Fibroblast of skin of left quadriceps (primary cell): ENCODE measurements around the gene CSPG4.
A peak's percentile ranks its signal among the peaks of the same experiment; 100 is the strongest.
"Not testable (repeated sequence)": the region's sequence is repeated elsewhere in the genome, so short reads cannot be mapped to it uniquely, and the experiment has no call there.

Experiments used
- DNase-seq, 2 experiments: peaks; one replicate each; pipeline ENCODE4 v3.0.0-alpha.2; 2013; ENCODE audit warnings: low read depth in 2 of 2

The CSPG4 gene

DNA sequence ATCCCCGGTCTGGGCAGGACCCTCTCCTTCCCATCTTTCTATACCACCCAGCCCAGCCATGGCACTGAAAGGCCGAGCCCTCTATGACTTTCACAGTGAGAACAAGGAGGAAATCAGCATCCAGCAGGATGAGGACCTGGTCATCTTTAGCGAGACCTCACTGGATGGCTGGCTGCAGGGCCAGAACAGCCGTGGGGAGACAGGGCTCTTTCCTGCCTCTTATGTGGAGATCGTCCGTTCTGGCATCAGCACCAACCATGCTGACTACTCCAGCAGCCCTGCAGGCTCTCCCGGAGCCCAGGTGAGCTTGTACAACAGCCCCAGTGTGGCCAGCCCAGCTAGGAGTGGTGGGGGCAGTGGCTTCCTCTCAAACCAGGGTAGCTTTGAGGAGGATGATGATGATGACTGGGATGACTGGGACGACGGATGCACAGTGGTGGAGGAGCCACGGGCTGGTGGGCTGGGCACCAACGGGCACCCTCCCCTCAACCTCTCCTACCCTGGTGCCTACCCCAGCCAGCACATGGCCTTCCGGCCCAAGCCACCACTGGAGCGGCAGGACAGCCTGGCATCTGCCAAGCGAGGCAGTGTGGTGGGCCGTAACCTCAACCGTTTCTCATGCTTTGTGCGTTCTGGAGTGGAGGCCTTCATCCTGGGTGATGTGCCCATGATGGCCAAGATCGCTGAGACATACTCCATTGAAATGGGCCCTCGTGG, 63.4 kb downstream of the CSPG4 start:
- DNase-seq, result no peak

- DNase-seq, result no peak
These were observed 64.3 kb downstream of the CSPG4 start for GRCh38 chr15:75648156-75649000.

- peak; percentile 57 to 59 for DNase-seq
These were observed 65.1 kb downstream of the CSPG4 start, which contains the start of gene SNX33 for GRCh38 chr15:75647370-75648155. Gene SNX33, plus strand, starts transcription at chr15:75647912. Its CDS starts 1,191 bp downstream, at chr15:75649103.

- no peak for DNase-seq
These were observed 65.7 kb downstream of the CSPG4 start for GRCh38 chr15:75646944-75647364.

DNA sequence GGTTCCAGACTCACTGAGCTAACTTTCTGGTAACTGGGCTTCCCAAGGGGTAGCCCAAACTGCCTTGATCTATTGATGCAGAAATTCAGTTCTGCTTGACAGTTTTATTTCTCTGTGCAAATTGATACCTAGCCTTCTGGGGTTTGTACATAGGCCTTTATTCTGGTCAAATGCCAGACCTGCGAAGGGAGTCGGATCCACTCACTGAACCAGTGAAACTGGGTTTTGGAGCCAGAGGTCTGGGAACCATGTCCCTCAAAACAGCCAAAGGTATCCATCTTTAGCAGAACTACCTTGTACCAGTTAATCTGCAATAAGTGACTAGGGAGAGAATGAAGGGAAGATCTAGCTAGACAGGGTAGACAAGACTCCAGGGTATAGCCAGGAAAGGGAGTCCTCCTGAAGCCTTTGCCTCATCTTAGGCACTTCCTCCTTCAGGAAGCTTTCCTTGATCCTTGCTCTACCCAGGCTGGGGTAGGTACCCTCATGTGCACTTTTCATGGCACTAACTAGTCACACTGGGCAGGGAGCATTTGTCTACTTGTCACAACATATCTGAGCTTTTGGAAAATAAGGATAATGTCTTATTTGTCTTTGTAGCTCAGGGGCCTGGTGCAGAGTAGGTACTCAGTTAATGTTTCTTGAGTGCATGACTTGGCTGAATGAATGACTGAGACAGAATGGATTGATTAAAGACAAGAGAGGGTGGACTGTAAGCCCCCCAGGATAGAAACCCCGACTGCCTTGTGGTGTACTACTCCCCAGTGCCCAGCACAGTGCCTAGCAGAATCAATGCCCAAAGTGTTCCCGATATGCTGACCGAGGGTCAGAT, 66.3 kb downstream of the CSPG4 start:
- DNase-seq, result no peak

DNA sequence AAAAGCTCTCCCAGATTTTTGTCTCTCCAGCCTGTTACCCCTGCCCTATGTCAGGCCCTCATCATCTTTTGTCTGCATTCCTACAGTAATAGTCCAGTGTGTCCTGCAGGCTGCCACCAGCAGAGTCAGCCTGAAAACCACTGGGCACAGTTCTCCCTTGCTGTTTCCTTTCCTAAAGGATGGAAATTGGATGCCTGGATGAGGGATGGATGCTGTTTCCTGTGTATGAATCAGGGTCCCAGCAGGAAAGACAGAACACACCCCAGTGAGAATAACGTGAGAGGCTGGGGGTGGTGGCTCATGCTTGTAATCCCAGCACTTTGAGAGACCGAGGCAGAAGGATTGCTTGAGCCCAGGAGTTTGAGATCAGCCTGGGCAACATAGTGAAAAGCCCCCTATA, 68.3 kb downstream of the CSPG4 start:
- DNase-seq, result no peak

DNA sequence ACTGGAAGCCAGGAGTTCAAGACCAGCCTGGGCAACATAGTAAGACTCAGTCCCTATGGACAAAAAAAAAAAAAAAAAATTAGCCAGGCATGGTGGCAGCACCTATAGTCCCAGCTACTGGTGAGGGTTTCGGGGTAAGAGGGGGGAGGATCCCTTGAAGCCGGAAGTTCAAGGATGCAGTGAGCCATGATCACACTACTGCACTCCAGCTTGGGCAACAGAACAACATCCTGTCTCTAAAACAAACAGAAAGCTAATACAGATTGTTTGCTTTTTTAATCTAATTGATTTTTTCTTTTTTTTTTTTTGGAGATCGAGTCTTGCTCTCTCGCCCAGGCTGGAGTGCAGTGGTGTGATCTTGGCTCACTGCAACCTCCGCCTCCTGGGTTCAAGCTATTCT, 71.0 kb downstream of the CSPG4 start:
- no peak for DNase-seq

GRCh38 chr15:75641179-75641503, 71.5 kb downstream of the CSPG4 start:
- no peak for DNase-seq

- DNase-seq, result no peak
These were observed 72.0 kb downstream of the CSPG4 start for GRCh38 chr15:75640483-75641178.

DNA sequence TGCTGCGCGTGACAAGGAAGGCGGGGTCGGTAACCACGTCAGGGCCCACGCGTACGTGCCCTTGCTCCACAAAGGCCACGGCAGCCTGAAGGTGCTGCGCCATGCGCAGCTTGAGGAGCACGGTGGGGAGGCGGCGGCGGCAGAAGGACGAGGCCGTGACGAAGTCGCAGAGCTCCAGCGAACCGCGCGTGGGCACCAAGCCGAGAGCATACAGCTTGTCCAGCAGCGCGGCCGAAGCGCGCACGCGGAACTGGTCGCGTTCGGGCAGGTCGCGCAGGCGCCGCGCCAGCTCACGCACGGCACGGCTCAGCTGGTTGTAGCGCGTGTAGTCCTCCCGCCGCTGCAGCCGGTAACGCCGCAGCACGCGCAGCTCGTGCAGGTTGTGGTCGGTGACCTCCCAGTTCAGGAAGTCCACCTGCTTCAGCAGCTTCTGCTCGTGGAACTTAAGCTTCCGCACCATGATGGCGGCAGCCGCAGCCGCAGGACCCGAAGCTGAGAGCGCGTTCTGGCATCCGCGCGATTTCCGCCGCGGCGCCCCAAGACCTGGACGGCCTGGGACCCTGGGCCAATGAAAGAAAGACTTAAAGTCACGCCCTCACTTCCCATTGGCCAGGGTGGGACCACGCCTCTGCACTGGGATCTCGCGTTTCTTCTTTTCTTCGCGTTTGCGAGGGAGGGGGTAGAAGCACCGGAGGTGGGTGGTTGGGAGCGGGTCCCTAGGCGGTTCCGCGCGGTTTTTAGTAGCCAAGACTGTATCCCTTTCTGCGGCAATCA, 72.8 kb downstream of the CSPG4 start, which contains the start of gene IMP3:
Gene IMP3, minus strand, starts transcription at position 516 of the 774 bp plus-strand sequence. Its CDS starts 56 bp downstream, at position 460.
- peak; percentile 91 to 94 for DNase-seq

- no peak for DNase-seq
These were observed 73.4 kb downstream of the CSPG4 start for GRCh38 chr15:75639191-75639708.

DNA sequence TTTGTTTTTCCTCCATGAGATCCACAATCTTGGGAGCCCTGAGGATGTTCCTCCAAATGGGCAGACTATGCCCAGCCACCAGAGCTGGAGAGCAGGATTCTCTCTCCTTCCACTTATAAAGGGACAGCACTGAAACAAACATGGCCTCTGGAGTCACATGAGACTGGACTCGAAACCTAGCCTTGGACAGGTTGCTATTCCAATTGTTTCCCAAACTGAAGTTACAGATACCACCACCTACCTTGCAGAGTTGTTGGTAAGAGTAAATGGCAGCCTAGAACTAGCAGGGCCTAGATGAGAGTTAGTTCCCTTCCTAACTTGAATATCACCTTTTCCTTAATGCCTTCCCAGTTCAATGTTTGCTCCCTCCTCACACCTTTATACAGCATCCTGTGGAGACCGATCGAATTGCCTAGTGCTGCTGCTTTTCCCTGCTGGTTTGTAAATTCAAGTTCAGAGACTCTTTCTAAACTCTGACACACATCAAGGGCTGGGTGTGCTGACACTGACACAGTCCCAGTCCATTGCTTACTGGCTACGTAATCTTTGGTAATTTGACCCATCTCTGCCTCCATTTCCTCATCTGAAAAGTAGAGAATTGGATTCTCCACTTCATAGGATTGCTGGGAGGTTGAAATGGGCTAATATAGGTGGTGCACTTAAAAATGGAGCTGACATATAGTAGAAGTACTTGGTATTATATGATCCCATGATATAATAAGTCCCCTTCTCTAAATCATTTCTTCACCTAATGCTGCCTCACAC, 75.2 kb downstream of the CSPG4 start:
- no peak for DNase-seq

- DNase-seq, result no peak
These were observed 76.6 kb downstream of the CSPG4 start for GRCh38 chr15:75636026-75636425.

DNA sequence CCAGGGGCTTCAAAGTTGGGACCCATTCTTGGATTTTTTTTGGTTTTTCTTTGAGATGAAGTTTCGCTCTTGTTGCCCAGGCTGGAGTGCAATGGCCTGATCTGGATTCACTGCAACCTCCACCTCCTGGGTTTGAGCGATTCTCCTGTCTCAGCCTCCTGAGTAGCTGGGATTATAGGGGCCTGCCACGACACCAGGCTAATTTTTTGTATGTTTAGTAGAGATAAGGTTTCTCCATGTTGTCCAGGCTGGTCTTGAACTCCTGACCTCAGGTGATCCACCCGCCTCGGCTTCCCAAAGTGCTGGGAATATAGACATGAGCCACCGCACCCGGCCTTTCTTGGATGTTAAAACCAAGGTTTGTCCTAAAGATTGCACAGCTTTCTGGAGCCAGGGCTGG, 78.7 kb downstream of the CSPG4 start:
- not testable (repeated sequence) for DNase-seq

DNA sequence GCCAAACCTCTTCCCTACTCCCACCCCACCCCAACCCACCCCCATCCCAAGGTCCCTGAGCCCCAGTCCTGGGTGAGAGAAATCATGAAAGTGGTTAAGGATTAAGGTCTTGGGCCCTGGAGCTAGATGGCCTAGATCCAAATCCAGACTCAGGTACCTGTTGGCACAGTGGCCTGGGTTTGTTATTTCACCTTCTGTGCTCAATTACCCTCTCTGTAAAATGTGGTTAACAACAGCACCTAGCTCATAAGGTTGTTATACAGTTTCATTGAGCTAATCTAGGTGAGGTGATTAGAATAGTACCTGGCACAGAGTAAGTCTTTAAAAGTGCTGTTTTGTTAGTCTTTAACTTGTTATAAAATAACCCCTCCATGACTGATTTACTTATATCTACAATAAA, 80.7 kb downstream of the CSPG4 start:
- DNase-seq, result no peak

GRCh38 chr15:75625542-75626347, 86.9 kb downstream of the CSPG4 start, which contains the start of gene SNUPN:
Gene SNUPN, minus strand, starts transcription at chr15:75625725. Its CDS starts 4,674 bp downstream, at chr15:75621051.
- peak; percentile 77 to 79 for DNase-seq
